Lower leg skin (tissue), 3 donors: ENCODE data around the gene SYT9.

ENCODE experiments used
- CTCF ChIP-seq, 3 donors: fragments of 450-650 bp; IDR thresholded peaks; one replicate each; pipeline ENCODE4 v1.5.1; 2016; ENCODE audit warnings: antibody characterized with exemption in 3 of 3, mild to moderate bottlenecking in 3 of 3, moderate library complexity in 2 of 3
- POLR2A ChIP-seq, 2 donors: fragments of 450-650 bp; IDR thresholded peaks; one replicate each; pipeline ENCODE4 v1.6.1; 2016 to 2017; ENCODE audit warnings: antibody characterized with exemption in 2 of 2, mild to moderate bottlenecking in 1 of 2, moderate library complexity in 1 of 2

- TF ChIP-seq CTCF (IDR thresholded peaks at IDR 0.05) (no peak), POLR2A (IDR thresholded peaks at IDR 0.05) (no peak)
Measured at GRCh38 chr11:7219491-7219890, 32.2 kb upstream of the SYT9 start.
